Endodermal cell (in vitro differentiated cells): ENCODE data around the gene MZB1. TPM values are rescaled to one million over a fixed set of nuclear protein-coding genes. Genes with fewer than 3 reads are reported as not detected.

Experiments
- DNase-seq: peaks from one replicate; pipeline ENCODE4 v3.0.0-alpha.2; 2017
- H3K27ac ChIP-seq: 2 replicates; pipeline ENCODE4 v1.5.1; 2013; ENCODE audit warnings: mild to moderate bottlenecking, low read depth, low read length, moderate library complexity
- H3K27me3 ChIP-seq: 2 replicates; pipeline ENCODE4 v1.6.1; 2013; ENCODE audit warnings: mild to moderate bottlenecking, low read length, moderate library complexity; ENCODE audit not compliant: insufficient read depth, control insufficient read depth, poor library complexity, severe bottlenecking
- H3K36me3 ChIP-seq: 2 replicates; pipeline ENCODE4 v1.7.0; 2013; ENCODE audit warnings: mild to moderate bottlenecking, low read length, moderate library complexity; ENCODE audit not compliant: control insufficient read depth, insufficient read depth
- H3K4me1 ChIP-seq: one replicate; pipeline ENCODE4 v1.7.0; 2013; ENCODE audit warnings: low read length; ENCODE audit not compliant: control insufficient read depth, insufficient read depth
- H3K4me3 ChIP-seq: 2 replicates; pipeline ENCODE4 v1.5.1; 2013; ENCODE audit warnings: mild to moderate bottlenecking, low read length, moderate library complexity
- H3K9ac ChIP-seq: 2 replicates; pipeline ENCODE4 v1.6.1; 2013; ENCODE audit warnings: mild to moderate bottlenecking, low read length, moderate library complexity; ENCODE audit not compliant: poor library complexity, severe bottlenecking; ENCODE audit errors: extremely low read depth
- H3K9me3 ChIP-seq: 2 replicates; pipeline ENCODE4 v1.6.1; 2013; ENCODE audit warnings: mild to moderate bottlenecking, low read length, moderate library complexity; ENCODE audit not compliant: control insufficient read depth
- H3K27ac Mint-ChIP-seq: 2 replicates; pipeline ENCODE4 v1.8.0; 2020; ENCODE audit warnings: mixed read lengths
- H3K27me3 Mint-ChIP-seq: 2 replicates; pipeline ENCODE4 v1.8.0; 2021; ENCODE audit warnings: mild to moderate bottlenecking, mixed read lengths; ENCODE audit not compliant: insufficient read depth
- H3K36me3 Mint-ChIP-seq: 2 replicates; pipeline ENCODE4 v1.8.0; 2020; ENCODE audit warnings: low read depth, mixed read lengths
- H3K4me1 Mint-ChIP-seq: 2 replicates; pipeline ENCODE4 v1.8.0; 2020; ENCODE audit warnings: mixed read lengths
- H3K4me3 Mint-ChIP-seq: 2 replicates; pipeline ENCODE4 v1.8.0; 2020; ENCODE audit warnings: mild to moderate bottlenecking, moderate library complexity, mixed read lengths
- H3K9me3 Mint-ChIP-seq: 2 replicates; pipeline ENCODE4 v1.8.0; 2020; ENCODE audit warnings: mild to moderate bottlenecking, mixed read lengths
- WGBS, 2 experiments: methylation state at CpG; one replicate each; pipeline versions ENCODE4 v1.1.5 to v1.1.7; 2013; ENCODE audit warnings: missing lambda C conversion rate in 2 of 2, mixed read lengths in 1 of 2; ENCODE audit not compliant: insufficient coverage in 1 of 2, insufficient read length in 1 of 2; 5-methylcytosine and 5-hydroxymethylcytosine counted together
- total RNA-seq, 2 donors: library from RNA; stranded (reverse); fragmentation: NEBNext Ultra II Directional in 1 of 2; extraction: Animal tissue kit (Norgen Biotek cat#: 25700) in 1 of 2; gene quantifications; 2 replicates in 1 of 2; 3 replicates in 1 of 2; pipeline ENCODE4 v1.2.1, GENCODE V29; 2021
- TF ChIP-seq, protein P1 (sequence below): fragments of 200-600 bp; sonication (generic); conservative IDR thresholded peaks from 2 replicates; pipeline ENCODE4 v1.5.0; 2021; ENCODE audit warnings: antibody characterized with exemption, mild to moderate bottlenecking

MZB1 gene
- total RNA-seq, 2 donors from 2014 or later: 0.57 to 0.60 TPM

DNA sequence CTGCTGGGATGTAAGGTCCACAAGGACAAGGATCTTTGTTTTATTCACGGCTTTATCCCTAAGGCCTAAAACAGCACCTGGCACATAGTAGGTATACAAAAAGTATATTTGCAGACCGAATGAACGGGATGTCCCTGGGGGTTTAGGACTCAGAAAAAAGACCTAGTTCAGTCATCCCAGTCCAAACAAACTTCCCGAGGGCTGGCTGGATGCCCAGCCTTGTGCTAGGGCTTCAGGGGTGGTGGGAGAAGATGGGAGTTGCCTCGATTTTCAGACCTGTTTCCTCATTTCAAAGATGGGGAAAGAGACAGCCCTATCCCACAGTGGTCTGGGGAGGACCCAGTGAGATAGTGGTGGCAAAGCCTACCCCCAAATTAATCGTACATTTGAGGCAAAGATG is 8.2 kb upstream of the MZB1 start:
- H3K27me3 Mint-ChIP-seq: peaks cover 12% of the 10 kb centered on the region
- H3K9me3 Mint-ChIP-seq: no peaks in the 10 kb centered on the region
- Histone ChIP-seq H3K36me3 (no peaks in the 10 kb centered on the region), H3K27me3 (peaks cover 20% of the 10 kb centered on the region), H3K4me1 (peaks cover 7% of the 10 kb centered on the region), H3K9ac (no peak overlapping the region), H3K27ac (no peak overlapping the region), H3K4me3 (no peak overlapping the region), H3K9me3 (no peaks in the 10 kb centered on the region)
- TF ChIP-seq, protein P1, sequence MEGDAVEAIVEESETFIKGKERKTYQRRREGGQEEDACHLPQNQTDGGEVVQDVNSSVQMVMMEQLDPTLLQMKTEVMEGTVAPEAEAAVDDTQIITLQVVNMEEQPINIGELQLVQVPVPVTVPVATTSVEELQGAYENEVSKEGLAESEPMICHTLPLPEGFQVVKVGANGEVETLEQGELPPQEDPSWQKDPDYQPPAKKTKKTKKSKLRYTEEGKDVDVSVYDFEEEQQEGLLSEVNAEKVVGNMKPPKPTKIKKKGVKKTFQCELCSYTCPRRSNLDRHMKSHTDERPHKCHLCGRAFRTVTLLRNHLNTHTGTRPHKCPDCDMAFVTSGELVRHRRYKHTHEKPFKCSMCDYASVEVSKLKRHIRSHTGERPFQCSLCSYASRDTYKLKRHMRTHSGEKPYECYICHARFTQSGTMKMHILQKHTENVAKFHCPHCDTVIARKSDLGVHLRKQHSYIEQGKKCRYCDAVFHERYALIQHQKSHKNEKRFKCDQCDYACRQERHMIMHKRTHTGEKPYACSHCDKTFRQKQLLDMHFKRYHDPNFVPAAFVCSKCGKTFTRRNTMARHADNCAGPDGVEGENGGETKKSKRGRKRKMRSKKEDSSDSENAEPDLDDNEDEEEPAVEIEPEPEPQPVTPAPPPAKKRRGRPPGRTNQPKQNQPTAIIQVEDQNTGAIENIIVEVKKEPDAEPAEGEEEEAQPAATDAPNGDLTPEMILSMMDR: no peak
- no peak overlapping the region for H3K4me3 Mint-ChIP-seq
- H3K36me3 Mint-ChIP-seq: peaks cover 13% of the 10 kb centered on the region
- H3K4me1 Mint-ChIP-seq: peaks cover 25% of the 10 kb centered on the region
- DNase-seq: no peak
- 88 to 92% methylated on average over 5 to 6 of the region's 6 CpGs for WGBS, 2 experiments
- no peak overlapping the region for H3K27ac Mint-ChIP-seq

GRCh38 chr5:139396691-139397090 is 7.0 kb upstream of the MZB1 start:
- Mint-ChIP-seq H3K27ac (peak overlapping the region; percentile 78), H3K27me3 (peaks cover 18% of the 10 kb centered on the region), H3K36me3 (peaks cover 13% of the 10 kb centered on the region), H3K4me3 (peak overlapping the region; percentile 68), H3K9me3 (no peaks in the 10 kb centered on the region), H3K4me1 (peaks cover 24% of the 10 kb centered on the region)
- TF ChIP-seq, protein P1: no peak
- no peaks in the 10 kb centered on the region for H3K36me3 ChIP-seq
- H3K4me3 ChIP-seq: no peak overlapping the region
- H3K9me3 ChIP-seq: no peaks in the 10 kb centered on the region
- H3K27me3 ChIP-seq: peaks cover 23% of the 10 kb centered on the region
- peaks cover 7% of the 10 kb centered on the region for H3K4me1 ChIP-seq
- 75 to 85% methylated on average over 2 to 8 of the region's 8 CpGs for WGBS, 2 experiments
- H3K27ac ChIP-seq: no peak overlapping the region
- peak; percentile 70 for DNase-seq
- H3K9ac ChIP-seq: no peak overlapping the region

- TF ChIP-seq, protein P1: no peak
- Mint-ChIP-seq H3K9me3 (no peaks in the 10 kb centered on the region), H3K27ac (peak overlapping the region; percentile 78), H3K27me3 (peaks cover 21% of the 10 kb centered on the region), H3K4me3 (peak overlapping the region; percentile 68), H3K36me3 (peaks cover 8% of the 10 kb centered on the region), H3K4me1 (peaks cover 30% of the 10 kb centered on the region)
- Histone ChIP-seq H3K27me3 (peaks cover 23% of the 10 kb centered on the region), H3K4me3 (no peak overlapping the region), H3K36me3 (no peaks in the 10 kb centered on the region), H3K27ac (no peak overlapping the region), H3K9ac (no peak overlapping the region), H3K9me3 (no peaks in the 10 kb centered on the region), H3K4me1 (peaks cover 7% of the 10 kb centered on the region)
- DNase-seq: peak; percentile 71
- WGBS, 2 experiments: 66 to 80% methylated on average over 3 to 8 of the region's 8 CpGs
These were observed 6.3 kb upstream of the MZB1 start for GRCh38 chr5:139395844-139396640.
